Gastroesophageal sphincter (tissue), 3 donors: Measurements from ENCODE around the gene EFCAB3.

Experiments used
- CTCF ChIP-seq, 4 experiments: fragments of 200-600 bp in 2 of 4; fragments of 450-650 bp in 2 of 4; sonication (generic) in 1 of 4; IDR thresholded peaks; one replicate each; pipeline ENCODE4 v1.5.1; 2017 to 2019; ENCODE audit warnings: antibody characterized with exemption in 4 of 4, mild to moderate bottlenecking in 2 of 4, moderate library complexity in 2 of 4
- POLR2AphosphoS5 ChIP-seq: sonication (generic); formaldehyde crosslinking; IDR thresholded peaks from one replicate; pipeline ENCODE4 v1.6.1; 2017; ENCODE audit warnings: antibody characterized with exemption

DNA sequence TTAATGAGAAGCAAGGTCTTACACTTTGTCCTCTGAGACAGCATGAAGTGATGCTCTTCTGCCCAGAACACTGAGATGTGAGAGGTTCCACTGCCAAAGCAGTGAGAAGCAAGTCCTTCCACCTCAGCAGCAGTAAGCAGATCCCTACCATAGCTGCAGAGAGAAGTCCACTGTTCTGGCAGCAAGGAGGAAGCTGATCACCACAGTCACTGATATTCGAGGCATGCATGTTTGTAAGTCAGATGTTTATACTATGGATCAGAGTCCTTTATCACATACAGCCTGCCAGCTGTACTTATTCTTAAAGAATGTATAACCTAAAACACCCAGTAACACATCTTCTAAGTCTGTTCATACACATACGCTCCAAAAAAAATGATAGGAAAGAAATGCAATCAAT is 25.1 kb downstream of the EFCAB3 start:
- TF ChIP-seq CTCF (IDR thresholded peaks at IDR 0.05): no peak
- TF ChIP-seq POLR2AphosphoS5: no peak
